K562 (cell line): ENCODE measurements around the gene ZNF473. TPM values are rescaled to one million over a fixed set of nuclear protein-coding genes. Genes with fewer than 3 reads are reported as not detected.

Source experiments
- ARID3B ChIP-seq: fragments of 250-450 bp; sonication (Bioruptor Pico); IDR thresholded peaks from 2 replicates; pipeline ENCODE4 v1.4.0; 2020; ENCODE audit warnings: borderline replicate concordance
- NR0B1 ChIP-seq: fragments of 450-650 bp; IDR thresholded peaks from one replicate; pipeline ENCODE4 v1.6.1; 2018; ENCODE audit warnings: mild to moderate bottlenecking, moderate library complexity; ENCODE audit not compliant: partially characterized antibody
- RBBP5 ChIP-seq: fragments of 200-600 bp; sonication (generic); IDR thresholded peaks from 2 replicates; pipeline ENCODE4 v1.6.1; 2012; ENCODE audit warnings: borderline replicate concordance, mild to moderate bottlenecking, low read length, control low read depth, inconsistent platforms; ENCODE audit not compliant: insufficient read depth, poor library complexity, severe bottlenecking
- SMAD4 ChIP-seq: fragments of 250-450 bp; sonication (Bioruptor Pico); conservative IDR thresholded peaks from 2 replicates; pipeline ENCODE4 v1.8.0; 2021; ENCODE audit warnings: inconsistent platforms, mild to moderate bottlenecking, moderate library complexity
- TCF7L2 ChIP-seq: fragments of 150-350 bp; IDR thresholded peaks from 2 replicates; pipeline ENCODE4 v1.6.1; 2016; ENCODE audit warnings: low read depth, mild to moderate bottlenecking, low read length, moderate library complexity
- THRA ChIP-seq: fragments of 450-650 bp; IDR thresholded peaks from 2 replicates; pipeline ENCODE4 v1.6.1; 2017; ENCODE audit warnings: mild to moderate bottlenecking, moderate library complexity
- ZNF23 ChIP-seq: fragments of 250-450 bp; sonication (Bioruptor Pico); IDR thresholded peaks from 2 replicates; pipeline ENCODE4 v1.4.0; 2020; ENCODE audit warnings: mild to moderate bottlenecking
- polyA plus RNA-seq, 8 experiments: library from polyadenylated mRNA; depleted of rRNA in 4 of 8; stranded (reverse) in 5 of 8; unstranded in 3 of 8; fragments of >200 nt; fragmentation: Nextera tagmentation in 2 of 8; fragmentation: Illumina TruSeq in 1 of 8; extraction: Ambion mirVana in 2 of 8; extraction: Trizol in 1 of 8; gene quantifications; 2 replicates each; pipeline versions ENCODE4 v1.2.1 to v1.2.3, GENCODE V29; 2011 to 2014; ENCODE audit warnings: inconsistent platforms in 1 of 8, missing spikeins in 1 of 8
- total RNA-seq, 7 experiments: library from RNA; depleted of rRNA in 6 of 7; stranded (reverse); fragments of >200 nt in 6 of 7; fragmentation: Illumina TruSeq in 2 of 7; extraction: Trizol in 2 of 7; gene quantifications; 2 replicates each; pipeline versions ENCODE4 v1.2.1 to v1.2.3, GENCODE V29; 2011 to 2021; ENCODE audit warnings: low replicate concordance in 1 of 7

The ZNF473 gene
- total and polyA plus RNA-seq, 9 of the 15 experiments (the other 6 are each of a cell fraction or from before 2014, with no cell fraction given), result 8.2 to 34.0 (median 28.5) TPM

DNA sequence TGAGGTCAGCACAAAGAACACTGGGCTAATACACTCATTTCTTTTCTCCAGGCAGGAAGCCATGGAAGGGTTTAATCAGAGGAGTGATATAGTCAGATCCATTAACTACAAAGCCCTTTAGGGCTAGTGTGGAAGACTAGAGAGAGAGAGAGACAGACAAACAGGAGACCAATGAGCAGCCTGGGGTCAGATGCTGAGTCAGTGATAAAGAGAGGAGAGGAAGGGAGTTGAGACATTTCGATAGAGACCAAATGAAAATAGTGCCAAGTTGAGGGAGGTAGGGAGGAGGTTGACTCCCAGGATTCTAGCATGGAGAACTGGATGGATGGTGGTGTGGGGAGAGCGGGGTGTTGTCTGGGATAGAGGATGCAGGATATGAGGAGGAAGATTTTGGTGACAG, 18.2 kb downstream of the ZNF473 start (continued):
- no peak for TF ChIP-seq NR0B1
- TF ChIP-seq ZNF23 (CRISPR knock-in tag), result no peak
- TF ChIP-seq SMAD4 (CRISPR knock-in tag), result no peak
- TF ChIP-seq THRA, result no peak
- no peak for TF ChIP-seq RBBP5
- no peak for TF ChIP-seq TCF7L2
- no peak for TF ChIP-seq ARID3B (CRISPR knock-in tag)
